WTC11 (cell line): ENCODE data around the gene P2RX3. TPM values are rescaled to one million over a fixed set of nuclear protein-coding genes. Genes with fewer than 3 reads are reported as not detected.

Experiments used
- ARID4B ChIP-seq: sonication (generic); formaldehyde crosslinking; IDR thresholded peaks from 2 replicates; pipeline ENCODE4 v1.8.0; 2023; ENCODE audit warnings: missing genetic modification reagents, mild to moderate bottlenecking, borderline replicate concordance
- CTCF ChIP-seq: fragments of 200-600 bp; IDR thresholded peaks from 2 replicates; pipeline ENCODE4 v1.8.0; 2022; ENCODE audit warnings: antibody characterized with exemption
- ESRRA ChIP-seq: sonication (generic); formaldehyde crosslinking; IDR thresholded peaks from 2 replicates; pipeline ENCODE4 v1.8.1; 2022; ENCODE audit warnings: mild to moderate bottlenecking, missing genetic modification reagents, borderline replicate concordance
- GABPB1 ChIP-seq: sonication (generic); formaldehyde crosslinking; IDR thresholded peaks from 2 replicates; pipeline ENCODE4 v1.8.1; 2023; ENCODE audit warnings: mild to moderate bottlenecking, missing genetic modification reagents
- HMGA2 ChIP-seq: fragments of 250-450 bp; sonication (Bioruptor Pico); IDR thresholded peaks from 2 replicates; pipeline ENCODE4 v1.4.0; 2021; ENCODE audit warnings: mild to moderate bottlenecking, moderate library complexity
- IRF2 ChIP-seq: sonication (generic); formaldehyde crosslinking; IDR thresholded peaks from 2 replicates; pipeline ENCODE4 v1.8.0; 2022; ENCODE audit warnings: low read depth, missing genetic modification reagents, borderline replicate concordance
- JUN ChIP-seq: sonication (generic); formaldehyde crosslinking; IDR thresholded peaks from 2 replicates; pipeline ENCODE4 v1.8.0; 2023; ENCODE audit warnings: mild to moderate bottlenecking, missing genetic modification reagents
- KAT7 ChIP-seq: sonication (generic); formaldehyde crosslinking; IDR thresholded peaks from 2 replicates; pipeline ENCODE4 v1.8.1; 2023; ENCODE audit warnings: missing genetic modification reagents, mild to moderate bottlenecking, borderline replicate concordance
- PRDM15 ChIP-seq: sonication (generic); formaldehyde crosslinking; IDR thresholded peaks from 2 replicates; pipeline ENCODE4 v1.8.0; 2022; ENCODE audit warnings: missing genetic modification reagents
- PRRX2 ChIP-seq: fragments of 250-450 bp; sonication (Bioruptor Pico); IDR thresholded peaks from 2 replicates; pipeline ENCODE4 v1.8.0; 2021; ENCODE audit warnings: mild to moderate bottlenecking
- SOX15 ChIP-seq: fragments of 250-450 bp; sonication (Bioruptor Pico); IDR thresholded peaks from 2 replicates; pipeline ENCODE4 v1.9.0; 2021; ENCODE audit warnings: mild to moderate bottlenecking
- SP1 ChIP-seq: sonication (generic); formaldehyde crosslinking; conservative IDR thresholded peaks from 2 replicates; pipeline ENCODE4 v1.8.1; 2022; ENCODE audit warnings: missing genetic modification reagents
- TCF7 ChIP-seq: sonication (generic); formaldehyde crosslinking; IDR thresholded peaks from 2 replicates; pipeline ENCODE4 v1.8.0; 2022; ENCODE audit warnings: mild to moderate bottlenecking, low read depth, missing genetic modification reagents, moderate library complexity
- USF1 ChIP-seq: sonication (generic); formaldehyde crosslinking; IDR thresholded peaks from 2 replicates; pipeline ENCODE4 v1.8.0; 2022; ENCODE audit warnings: mild to moderate bottlenecking, missing genetic modification reagents
- ZMAT4 ChIP-seq: fragments of 250-450 bp; sonication (Bioruptor Pico); IDR thresholded peaks from 2 replicates; pipeline ENCODE4 v1.9.0; 2021; ENCODE audit warnings: mild to moderate bottlenecking
- ZNF121 ChIP-seq: sonication (generic); formaldehyde crosslinking; IDR thresholded peaks from 2 replicates; pipeline ENCODE4 v1.8.0; 2023; ENCODE audit warnings: missing genetic modification reagents
- ZNF232 ChIP-seq: sonication (generic); formaldehyde crosslinking; IDR thresholded peaks from 2 replicates; pipeline ENCODE4 v1.8.0; 2022; ENCODE audit warnings: mild to moderate bottlenecking, missing genetic modification reagents
- ZNF317 ChIP-seq: sonication (generic); formaldehyde crosslinking; IDR thresholded peaks from 2 replicates; pipeline ENCODE4 v1.8.1; 2023; ENCODE audit warnings: low read depth, mild to moderate bottlenecking, moderate library complexity, missing genetic modification reagents, borderline replicate concordance
- ZNF416 ChIP-seq: fragments of 250-450 bp; sonication (Bioruptor Pico); IDR thresholded peaks from 2 replicates; pipeline ENCODE4 v1.9.0; 2021; ENCODE audit warnings: mild to moderate bottlenecking, inconsistent platforms
- ZNF671 ChIP-seq: fragments of 250-450 bp; sonication (Bioruptor Pico); IDR thresholded peaks from 2 replicates; pipeline ENCODE4 v1.8.0; 2021; ENCODE audit warnings: mild to moderate bottlenecking
- total RNA-seq: library from RNA; stranded (reverse); gene quantifications from 3 replicates; pipeline ENCODE4 v1.2.3, GENCODE V29; 2021
- TF ChIP-seq, protein P1 (sequence below): sonication (generic); formaldehyde crosslinking; IDR thresholded peaks from 2 replicates; pipeline ENCODE4 v1.8.1; 2023; ENCODE audit warnings: mild to moderate bottlenecking, moderate library complexity, missing genetic modification reagents
- TF ChIP-seq, protein P2 (sequence below): sonication (generic); formaldehyde crosslinking; IDR thresholded peaks from 2 replicates; pipeline ENCODE4 v1.8.1; 2023; ENCODE audit warnings: mild to moderate bottlenecking, missing genetic modification reagents, moderate library complexity
- TF ChIP-seq, protein P3 (sequence below): sonication (generic); formaldehyde crosslinking; IDR thresholded peaks from 2 replicates; pipeline ENCODE4 v1.8.0; 2023; ENCODE audit warnings: missing genetic modification reagents

The P2RX3 gene
- total RNA-seq, 1 experiment from 2014 or later: 0.26 TPM

GRCh38 chr11:57335343-57336110 is 2.6 kb upstream of the P2RX3 start, which contains the start of gene SSRP1 (continued):
- TF ChIP-seq ARID4B (CRISPR knock-in tag) (peak; percentile 44; the same call in 1 of the 2 replicates), KAT7 (CRISPR knock-in tag) (no peak), USF1 (peak; percentile 43; the same call in 1 of the 2 replicates), IRF2 (CRISPR knock-in tag) (no peak), HMGA2 (CRISPR knock-in tag) (no peak), TCF7 (no peak), ZNF317 (CRISPR knock-in tag) (no peak), ZNF416 (no peak), SOX15 (no peak), GABPB1 (peak; percentile 59; the same call in 1 of the 2 replicates), PRRX2 (CRISPR knock-in tag) (no peak), ZNF121 (CRISPR knock-in tag) (no peak), JUN (CRISPR knock-in tag) (no peak), ZNF671 (no peak), ESRRA (CRISPR knock-in tag) (no peak), ZMAT4 (CRISPR knock-in tag) (no peak), ZNF232 (CRISPR knock-in tag) (no peak), CTCF (no peak), SP1 (CRISPR knock-in tag) (peak; percentile 36; the same call in 1 of the 2 replicates), PRDM15 (CRISPR knock-in tag) (no peak)
- TF ChIP-seq, protein P1, sequence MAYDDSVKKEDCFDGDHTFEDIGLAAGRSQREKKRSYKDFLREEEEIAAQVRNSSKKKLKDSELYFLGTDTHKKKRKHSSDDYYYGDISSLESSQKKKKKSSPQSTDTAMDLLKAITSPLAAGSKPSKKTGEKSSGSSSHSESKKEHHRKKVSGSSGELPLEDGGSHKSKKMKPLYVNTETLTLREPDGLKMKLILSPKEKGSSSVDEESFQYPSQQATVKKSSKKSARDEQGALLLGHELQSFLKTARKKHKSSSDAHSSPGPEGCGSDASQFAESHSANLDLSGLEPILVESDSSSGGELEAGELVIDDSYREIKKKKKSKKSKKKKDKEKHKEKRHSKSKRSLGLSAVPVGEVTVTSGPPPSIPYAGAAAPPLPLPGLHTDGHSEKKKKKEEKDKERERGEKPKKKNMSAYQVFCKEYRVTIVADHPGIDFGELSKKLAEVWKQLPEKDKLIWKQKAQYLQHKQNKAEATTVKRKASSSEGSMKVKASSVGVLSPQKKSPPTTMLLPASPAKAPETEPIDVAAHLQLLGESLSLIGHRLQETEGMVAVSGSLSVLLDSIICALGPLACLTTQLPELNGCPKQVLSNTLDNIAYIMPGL (CRISPR knock-in tag): no peak
- TF ChIP-seq, protein P2, sequence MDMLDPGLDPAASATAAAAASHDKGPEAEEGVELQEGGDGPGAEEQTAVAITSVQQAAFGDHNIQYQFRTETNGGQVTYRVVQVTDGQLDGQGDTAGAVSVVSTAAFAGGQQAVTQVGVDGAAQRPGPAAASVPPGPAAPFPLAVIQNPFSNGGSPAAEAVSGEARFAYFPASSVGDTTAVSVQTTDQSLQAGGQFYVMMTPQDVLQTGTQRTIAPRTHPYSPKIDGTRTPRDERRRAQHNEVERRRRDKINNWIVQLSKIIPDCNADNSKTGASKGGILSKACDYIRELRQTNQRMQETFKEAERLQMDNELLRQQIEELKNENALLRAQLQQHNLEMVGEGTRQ (CRISPR knock-in tag): no peak
- TF ChIP-seq, protein P3, sequence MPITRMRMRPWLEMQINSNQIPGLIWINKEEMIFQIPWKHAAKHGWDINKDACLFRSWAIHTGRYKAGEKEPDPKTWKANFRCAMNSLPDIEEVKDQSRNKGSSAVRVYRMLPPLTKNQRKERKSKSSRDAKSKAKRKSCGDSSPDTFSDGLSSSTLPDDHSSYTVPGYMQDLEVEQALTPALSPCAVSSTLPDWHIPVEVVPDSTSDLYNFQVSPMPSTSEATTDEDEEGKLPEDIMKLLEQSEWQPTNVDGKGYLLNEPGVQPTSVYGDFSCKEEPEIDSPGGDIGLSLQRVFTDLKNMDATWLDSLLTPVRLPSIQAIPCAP (CRISPR knock-in tag): no peak
